Urothelium cell line (cell line): Measurements from ENCODE around the gene PRKG1.

Experiments
- DNase-seq: peaks from one replicate; pipeline ENCODE4 v3.0.0; 2011; ENCODE audit warnings: low spot score, mixed read lengths
- FAIRE-seq: peaks from 2 replicates; lab custom pipeline; 2011; peaks lifted over from hg19 to GRCh38; lab: Jason Lieb, UNC

The PRKG1 gene

GRCh38 chr10:51075873-51076229 is 1.6 kb downstream of the PRKG1 start:
- FAIRE-seq: no peak
- no peak for DNase-seq

DNA sequence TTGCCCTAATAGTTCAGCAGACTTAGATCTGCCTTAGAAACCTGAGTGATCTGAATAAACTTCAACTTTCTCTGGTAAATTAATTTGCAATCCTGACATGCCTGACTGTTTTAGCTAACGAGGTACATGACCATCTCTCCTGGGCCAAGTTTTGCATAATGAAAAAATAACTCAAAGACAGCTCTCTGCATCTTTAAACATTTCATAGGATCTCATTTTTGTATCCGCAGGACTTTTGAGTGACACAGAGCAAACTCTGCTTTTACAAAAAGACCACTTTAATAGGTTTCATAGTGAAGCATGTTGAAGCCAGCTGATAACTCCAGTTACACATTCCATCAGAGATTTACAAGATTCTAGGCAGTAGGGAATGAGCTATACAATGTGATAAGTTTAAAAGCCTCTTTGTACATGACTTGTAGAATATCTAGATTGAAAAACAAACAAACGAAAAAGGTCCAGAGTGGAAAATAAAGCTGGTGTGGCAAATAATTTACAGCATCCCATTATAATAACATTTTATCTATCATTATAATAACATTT is 2.1 kb downstream of the PRKG1 start:
- no peak for DNase-seq
- no peak for FAIRE-seq

DNA sequence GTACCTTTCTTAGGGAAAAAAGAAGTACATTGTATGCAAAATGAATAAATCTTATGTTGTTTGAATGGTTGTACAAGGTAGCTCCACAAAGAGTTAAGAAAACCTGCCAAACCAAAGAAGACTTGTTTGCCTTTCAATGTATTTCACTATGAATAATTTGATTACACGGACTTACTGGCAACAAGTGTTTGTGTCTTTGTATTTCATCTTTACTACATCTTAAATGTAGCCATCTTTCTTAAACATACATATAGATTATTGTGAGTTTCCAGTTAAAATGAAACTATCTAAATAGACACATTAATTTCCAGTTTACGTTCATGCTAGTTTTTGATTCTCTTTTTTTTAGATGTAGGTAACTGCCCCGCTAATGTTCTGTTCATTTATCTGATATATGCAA is 2.8 kb downstream of the PRKG1 start:
- FAIRE-seq (no peak), DNase-seq (no peak)

GRCh38 chr10:51077507-51077906 is 3.2 kb downstream of the PRKG1 start:
- DNase-seq (no peak), FAIRE-seq (no peak)

DNA sequence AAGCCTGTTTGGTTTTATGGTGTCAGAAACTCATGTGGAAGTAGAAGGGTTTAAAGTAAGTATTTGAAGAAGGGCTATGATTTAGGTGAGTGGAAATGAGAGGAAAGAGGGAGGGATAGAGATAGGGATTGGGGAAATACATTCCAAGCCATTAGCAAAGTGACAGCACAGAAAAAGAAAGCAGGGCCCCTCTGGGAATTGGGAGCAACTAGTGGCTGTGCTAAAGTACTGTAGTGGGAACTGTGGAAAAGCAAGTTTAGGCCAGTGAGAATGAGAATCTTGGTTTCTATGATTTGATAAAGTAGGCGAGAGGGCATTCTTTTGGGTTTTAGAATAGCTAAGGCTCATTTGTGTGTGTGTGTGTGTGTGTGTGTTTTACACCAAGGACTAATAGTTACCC is 5.0 kb downstream of the PRKG1 start:
- no peak for FAIRE-seq

DNA sequence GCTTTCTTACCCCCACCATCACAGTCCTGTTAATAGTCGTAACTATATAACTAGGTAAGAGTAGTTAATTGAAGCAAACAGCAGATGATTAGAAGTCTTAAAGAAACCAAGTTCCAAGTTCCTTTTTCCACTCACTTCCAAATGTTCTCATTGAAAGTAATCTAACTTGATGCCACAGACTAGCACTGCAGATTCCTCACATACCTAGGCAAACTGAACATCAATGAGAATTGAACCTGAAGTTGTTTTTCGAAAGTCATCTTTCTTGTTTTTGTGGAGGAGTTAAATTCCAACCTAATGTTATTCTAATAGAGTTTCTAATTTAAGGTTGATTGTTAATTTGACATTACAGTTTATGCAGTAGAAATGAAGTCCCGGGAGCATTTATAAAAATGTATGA is 5.5 kb downstream of the PRKG1 start:
- FAIRE-seq (no peak), DNase-seq (no peak)

More for the DNA sequence above, 5.0 kb downstream of the PRKG1 start:
- DNase-seq: no peak

GRCh38 chr10:51080311-51081006 is 6.2 kb downstream of the PRKG1 start:
- DNase-seq: no peak
- FAIRE-seq: no peak

DNA sequence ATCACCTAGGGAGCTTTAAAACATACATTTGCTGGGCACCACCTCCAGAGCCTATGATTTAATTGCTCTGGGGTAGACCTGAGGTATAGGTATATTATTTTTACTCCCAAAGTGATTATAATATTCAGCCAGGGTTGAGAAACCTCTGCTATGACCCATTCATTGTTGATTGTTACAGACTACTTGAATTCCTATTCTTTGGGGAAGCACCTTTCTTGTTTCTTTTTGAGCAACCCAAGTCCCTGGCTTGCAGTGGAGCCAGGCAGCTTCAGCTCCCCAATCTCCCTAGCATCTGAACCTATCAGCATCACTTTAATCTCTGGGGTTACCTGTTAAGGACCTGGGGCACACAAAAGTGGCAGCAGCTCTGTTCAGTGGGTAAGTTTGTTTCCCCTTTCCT is 8.6 kb downstream of the PRKG1 start:
- FAIRE-seq (no peak), DNase-seq (no peak)

- DNase-seq (no peak), FAIRE-seq (no peak)
Observed at GRCh38 chr10:51083356-51083853, 9.1 kb downstream of the PRKG1 start.

GRCh38 chr10:51085204-51085603 is 10.9 kb downstream of the PRKG1 start:
- FAIRE-seq: peak; percentile 67
- DNase-seq: no peak

GRCh38 chr10:51086710-51087109 is 12.4 kb downstream of the PRKG1 start:
- DNase-seq (no peak), FAIRE-seq (no peak)

- no peak for DNase-seq
- FAIRE-seq: no peak
Observed at GRCh38 chr10:51087114-51087513, 12.8 kb downstream of the PRKG1 start.

DNA sequence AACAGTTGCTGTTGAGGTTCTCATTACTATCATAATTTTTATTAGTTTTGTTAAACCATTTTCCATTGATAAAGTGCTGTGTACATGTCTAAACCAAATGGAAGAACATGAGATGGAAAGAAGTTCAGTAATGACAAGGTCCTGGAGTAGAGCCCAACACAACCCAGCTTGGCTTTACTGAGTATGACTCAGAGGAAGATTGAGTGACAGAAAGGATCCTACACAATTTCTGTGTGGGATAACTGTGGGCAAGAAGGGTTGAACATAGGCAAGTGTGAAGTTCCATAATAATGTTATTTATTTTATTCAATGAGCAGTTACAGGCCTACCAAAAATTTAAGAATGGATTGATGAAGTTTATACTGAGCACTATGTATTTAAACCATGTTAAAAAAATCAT is 15.9 kb downstream of the PRKG1 start:
- no peak for FAIRE-seq
- no peak for DNase-seq

GRCh38 chr10:51092402-51092801 is 18.1 kb downstream of the PRKG1 start:
- no peak for FAIRE-seq
- DNase-seq: no peak

- DNase-seq (no peak), FAIRE-seq (no peak)
Observed at GRCh38 chr10:51095444-51095843, 21.2 kb downstream of the PRKG1 start.

GRCh38 chr10:51097546-51097945 is 23.3 kb downstream of the PRKG1 start:
- no peak for DNase-seq
- FAIRE-seq: no peak

GRCh38 chr10:51100221-51100620 is 25.9 kb downstream of the PRKG1 start:
- no peak for DNase-seq
- FAIRE-seq: no peak

- no peak for DNase-seq
- no peak for FAIRE-seq
Observed at GRCh38 chr10:51103554-51104217, 29.4 kb downstream of the PRKG1 start.

GRCh38 chr10:51106311-51106945 is 32.1 kb downstream of the PRKG1 start:
- FAIRE-seq (no peak), DNase-seq (no peak)

DNA sequence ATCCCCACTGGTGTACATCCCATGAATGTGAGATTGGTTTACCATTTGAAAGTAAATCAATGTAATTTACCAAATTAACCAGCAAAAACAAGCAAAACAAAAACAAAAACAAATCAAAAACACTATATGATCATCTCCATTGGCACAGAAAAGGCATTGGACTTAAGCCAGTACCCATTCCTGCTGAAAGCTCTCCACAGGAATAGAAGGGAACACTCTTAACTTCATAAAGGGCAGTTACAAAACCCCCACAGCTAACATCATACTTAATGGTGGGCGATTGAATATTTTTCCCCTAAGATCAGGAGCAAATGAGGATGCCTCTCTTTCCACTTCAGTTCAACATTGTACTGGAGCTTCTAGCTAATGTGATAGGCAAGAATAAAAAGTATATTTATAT is 34.1 kb downstream of the PRKG1 start:
- FAIRE-seq (no peak), DNase-seq (no peak)

GRCh38 chr10:51109801-51110533 is 35.7 kb downstream of the PRKG1 start:
- no peak for FAIRE-seq
- no peak for DNase-seq
